GM12872 (cell line): ENCODE measurements around the gene RNF130.

Experiments used
- TF ChIP-seq, protein P1 (sequence below): IDR thresholded peaks from 3 replicates; pipeline ENCODE4 v1.5.1; 2011; ENCODE audit warnings: low read depth, mild to moderate bottlenecking, low read length, moderate library complexity; ENCODE audit not compliant: insufficient read depth

Gene RNF130

DNA sequence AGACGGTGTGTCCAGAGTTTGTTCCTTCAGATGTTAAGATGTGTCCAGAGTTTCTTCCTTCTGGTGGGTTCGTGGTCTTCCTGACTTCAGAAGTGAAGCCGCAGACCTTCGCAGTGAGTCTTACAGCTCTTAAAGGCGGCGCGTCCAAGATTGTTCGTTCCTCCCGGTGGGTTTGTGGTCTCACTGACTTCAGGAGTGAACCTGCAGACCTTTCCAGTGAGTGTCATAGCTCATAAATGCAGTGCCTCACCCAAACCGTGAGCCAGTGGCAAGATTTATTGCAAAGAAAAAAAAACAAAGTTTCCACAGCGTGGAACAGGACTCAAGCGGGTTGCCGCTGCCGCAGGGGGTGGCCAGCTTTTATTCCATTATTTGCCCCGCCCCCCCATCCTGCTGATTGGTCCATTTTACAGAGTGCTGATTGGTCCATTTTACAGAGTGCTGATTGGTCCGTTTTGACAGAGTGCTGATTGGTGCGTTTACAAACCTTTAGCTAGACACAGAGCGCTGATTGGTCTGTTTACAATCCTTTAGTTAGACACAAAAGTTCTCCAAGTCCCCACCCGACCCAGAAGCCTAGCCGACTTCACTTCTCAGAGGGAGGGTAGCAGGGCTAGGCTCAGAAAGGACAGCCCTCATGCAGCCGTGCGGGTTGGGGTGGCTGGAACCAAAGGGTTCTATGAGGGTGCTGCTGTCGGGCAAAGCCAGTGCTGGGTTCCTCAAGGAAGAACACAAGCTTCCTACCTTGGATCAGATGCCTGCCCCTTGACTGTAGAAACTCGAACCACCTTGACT lies 9.1 kb upstream of the RNF130 start:
- TF ChIP-seq, protein P1, sequence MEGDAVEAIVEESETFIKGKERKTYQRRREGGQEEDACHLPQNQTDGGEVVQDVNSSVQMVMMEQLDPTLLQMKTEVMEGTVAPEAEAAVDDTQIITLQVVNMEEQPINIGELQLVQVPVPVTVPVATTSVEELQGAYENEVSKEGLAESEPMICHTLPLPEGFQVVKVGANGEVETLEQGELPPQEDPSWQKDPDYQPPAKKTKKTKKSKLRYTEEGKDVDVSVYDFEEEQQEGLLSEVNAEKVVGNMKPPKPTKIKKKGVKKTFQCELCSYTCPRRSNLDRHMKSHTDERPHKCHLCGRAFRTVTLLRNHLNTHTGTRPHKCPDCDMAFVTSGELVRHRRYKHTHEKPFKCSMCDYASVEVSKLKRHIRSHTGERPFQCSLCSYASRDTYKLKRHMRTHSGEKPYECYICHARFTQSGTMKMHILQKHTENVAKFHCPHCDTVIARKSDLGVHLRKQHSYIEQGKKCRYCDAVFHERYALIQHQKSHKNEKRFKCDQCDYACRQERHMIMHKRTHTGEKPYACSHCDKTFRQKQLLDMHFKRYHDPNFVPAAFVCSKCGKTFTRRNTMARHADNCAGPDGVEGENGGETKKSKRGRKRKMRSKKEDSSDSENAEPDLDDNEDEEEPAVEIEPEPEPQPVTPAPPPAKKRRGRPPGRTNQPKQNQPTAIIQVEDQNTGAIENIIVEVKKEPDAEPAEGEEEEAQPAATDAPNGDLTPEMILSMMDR, result no peak

DNA sequence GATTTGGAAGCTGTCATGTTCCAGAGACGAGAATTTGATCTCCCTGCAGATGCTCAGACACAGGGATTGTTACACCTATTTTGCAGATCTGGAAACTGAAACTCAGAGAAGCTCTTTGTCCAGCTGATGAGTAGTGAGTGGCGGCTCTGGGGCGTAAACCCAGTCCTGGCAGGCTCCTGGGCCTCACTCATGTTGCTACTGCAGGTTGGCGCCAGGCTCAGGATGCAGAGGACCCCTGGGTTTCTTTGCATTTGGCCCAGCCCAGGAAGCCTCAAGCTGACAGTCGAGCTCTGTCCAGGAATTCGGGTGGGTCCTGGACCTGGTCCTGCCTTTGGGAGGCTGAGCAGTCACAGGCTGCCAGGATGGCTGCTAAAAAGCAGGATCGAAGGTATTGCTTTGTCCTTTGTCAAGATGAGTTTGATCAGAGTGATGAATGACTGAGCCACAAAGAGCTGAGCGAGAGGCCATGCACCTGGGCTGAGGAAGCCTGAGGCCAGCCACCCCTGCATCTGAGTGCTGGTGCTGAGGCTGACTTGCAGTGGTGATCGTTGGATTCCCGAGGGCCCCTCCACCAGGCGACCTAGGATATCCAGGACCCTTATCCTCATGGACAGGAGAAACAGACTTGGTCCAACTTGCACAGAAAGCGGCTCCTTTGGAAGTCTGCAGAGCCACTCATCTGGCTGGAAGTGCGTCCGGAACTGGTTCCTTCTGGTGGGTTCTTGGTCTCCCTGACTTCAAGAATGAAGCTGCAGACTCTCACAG lies 8.3 kb upstream of the RNF130 start:
- TF ChIP-seq, protein P1, result no peak

DNA sequence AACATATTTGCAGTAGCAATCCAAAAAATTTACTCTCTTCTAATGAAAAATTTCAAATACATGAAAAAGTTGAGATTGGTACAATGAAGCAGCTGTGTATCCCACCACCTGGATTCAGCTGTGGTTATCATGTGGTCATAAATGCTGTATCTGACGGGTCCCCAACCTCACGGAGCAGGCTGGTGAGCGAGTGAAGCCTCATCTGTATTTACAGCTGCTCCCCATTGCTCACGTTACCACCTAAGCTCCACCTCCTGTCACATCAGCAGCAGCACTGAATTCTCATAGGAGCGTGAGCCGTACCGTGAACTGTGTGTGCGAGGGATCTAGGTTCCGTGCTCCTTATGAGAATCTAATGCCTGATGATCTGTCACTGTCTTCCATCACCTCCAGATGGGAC lies 6.8 kb upstream of the RNF130 start:
- TF ChIP-seq, protein P1, result no peak

DNA sequence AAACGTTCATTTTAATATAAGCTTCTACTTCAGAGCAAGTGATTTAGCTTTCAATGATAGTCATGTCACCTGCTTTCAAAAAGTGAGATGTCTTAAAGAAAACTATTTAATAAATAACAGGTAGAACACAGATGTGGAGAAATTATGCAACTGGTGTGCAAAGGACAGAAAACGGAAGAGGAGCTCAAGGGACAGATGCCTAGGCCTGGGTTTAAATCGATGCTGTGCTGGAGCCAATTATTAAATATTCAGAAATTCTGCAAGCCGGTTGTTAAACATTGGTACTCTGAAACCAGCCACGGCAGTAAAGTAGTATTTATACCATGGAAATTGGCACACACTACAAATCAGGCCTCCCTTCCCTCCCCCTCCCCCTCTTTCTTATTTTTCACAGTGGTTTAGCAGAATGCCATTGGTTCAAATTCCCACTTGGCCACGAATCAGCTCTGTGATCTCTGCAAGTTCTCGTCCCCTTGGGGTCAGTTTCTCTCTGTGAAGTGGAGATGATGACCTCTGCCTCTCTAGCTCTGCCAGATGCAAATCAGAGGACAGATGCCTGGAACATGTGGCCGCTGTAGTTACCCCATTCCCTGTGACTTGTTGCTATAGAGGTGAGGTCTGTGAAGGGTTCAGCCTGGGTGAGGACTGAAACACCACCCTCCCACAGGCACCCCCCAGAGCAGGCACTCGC lies 6.2 kb upstream of the RNF130 start:
- TF ChIP-seq, protein P1, result no peak

DNA sequence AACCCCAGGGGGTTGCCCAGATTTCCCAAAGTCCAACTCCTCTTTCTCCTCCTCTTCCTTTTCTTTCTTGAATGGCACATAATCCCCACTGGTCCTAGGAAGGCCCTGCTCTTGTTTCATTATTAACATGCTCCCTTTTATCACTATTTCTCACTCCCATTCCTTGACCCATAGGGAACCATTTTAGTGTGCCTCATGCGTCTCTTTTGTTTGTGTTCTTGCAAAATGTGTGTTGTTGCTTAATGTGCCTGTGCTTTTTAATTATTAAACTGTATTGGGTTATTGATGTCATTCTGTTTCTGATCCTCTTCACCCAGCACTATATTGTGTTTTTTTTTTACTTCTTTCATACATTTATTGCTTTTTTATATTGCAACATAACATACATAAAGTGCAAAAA lies 4.1 kb upstream of the RNF130 start:
- TF ChIP-seq, protein P1, result no peak

DNA sequence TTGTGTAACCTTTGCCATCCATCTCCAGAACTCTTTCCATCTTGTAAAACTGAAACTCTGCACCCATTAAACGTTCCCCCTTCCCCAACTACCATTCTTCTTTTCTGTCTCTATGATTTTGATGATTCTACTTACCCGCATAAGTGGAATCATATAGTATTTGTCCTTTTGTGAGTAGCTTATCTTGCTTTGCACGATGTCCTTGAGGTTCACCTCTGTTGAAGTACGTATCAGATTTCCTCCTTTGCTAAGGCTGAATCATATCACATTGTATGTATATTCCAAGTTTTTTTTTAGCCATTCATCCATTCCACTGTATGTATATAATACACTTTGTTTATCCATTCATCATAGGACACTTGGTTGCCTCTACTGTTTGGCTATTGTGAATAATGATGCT lies 2.9 kb upstream of the RNF130 start:
- TF ChIP-seq, protein P1, result no peak

DNA sequence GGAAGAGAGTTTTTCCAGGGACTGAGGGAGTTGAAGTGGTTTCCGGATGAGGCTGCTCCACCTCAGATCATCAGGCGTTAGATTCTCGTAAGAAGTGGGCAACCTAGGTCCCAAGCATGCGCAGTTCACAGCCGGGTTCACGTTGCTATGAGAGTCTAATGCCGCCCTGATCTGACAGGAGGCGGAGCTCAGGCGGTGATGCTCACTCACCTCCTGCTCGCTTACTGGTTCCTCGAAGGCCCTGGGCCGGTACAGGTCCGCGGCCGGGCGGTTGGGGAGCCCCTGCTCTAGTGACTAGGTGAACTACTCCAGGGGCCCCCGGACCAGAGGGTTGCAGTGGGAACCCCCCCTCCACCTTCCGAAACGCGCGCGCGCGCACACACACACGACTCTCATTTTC lies 997 bp upstream of the RNF130 start:
- TF ChIP-seq, protein P1, result no peak
